ENCODE results near the gene ASH1L. TPM values are rescaled to one million over a fixed set of nuclear protein-coding genes. Genes with fewer than 3 reads are reported as not detected.
A peak's percentile ranks its signal among the peaks of the same experiment; 100 is the strongest.

ASH1L gene
- total and polyA plus RNA-seq, 9 of the 15 experiments (the other 6 are each of a cell fraction or from before 2014, with no cell fraction given) = 2.0 to 23.3 (median 14.6) TPM

- TF ChIP-seq ZNF699 (CRISPR knock-in tag; IDR thresholded peaks at IDR 0.05; ENCODE audit: insufficient replicate concordance) (no peak), DMBX1 (CRISPR knock-in tag; IDR thresholded peaks at IDR 0.05; ENCODE audit: borderline replicate concordance) (no peak), CHD1 (IDR thresholded peaks at IDR 0.05; ENCODE audit: low read length) (no peak), ZNF174 (CRISPR knock-in tag; IDR thresholded peaks at IDR 0.05) (no peak), SETDB1 (IDR thresholded peaks at IDR 0.05; ENCODE audit: low read length) (no peak), HSF4 (CRISPR knock-in tag; IDR thresholded peaks at IDR 0.05; ENCODE audit: borderline replicate concordance) (no peak), FOXM1 (IDR thresholded peaks at IDR 0.05; ENCODE audit: low read depth) (no peak), FOXM1 (CRISPR knock-in tag; IDR thresholded peaks at IDR 0.05; ENCODE audit: low read depth) (no peak; the same call in 1 of the 2 replicates), MNT (conservative IDR thresholded peaks at IDR 0.05) (peak; percentile 97 to 99), TARDBP (IDR thresholded peaks at IDR 0.05) (peak; percentile 71; the same call in 1 of the 2 replicates), GATAD2B (IDR thresholded peaks at IDR 0.05; ENCODE audit: borderline replicate concordance) (no peak), RFX5 (IDR thresholded peaks at IDR 0.05; ENCODE audit: low read depth, low read length) (no peak), ZNF407 (IDR thresholded peaks at IDR 0.05; ENCODE audit: low read depth) (no peak), CEBPB (tag; IDR thresholded peaks at IDR 0.05) (no peak), ZNF12 (CRISPR knock-in tag; IDR thresholded peaks at IDR 0.05) (no peak)
- TF ChIP-seq, protein P1, sequence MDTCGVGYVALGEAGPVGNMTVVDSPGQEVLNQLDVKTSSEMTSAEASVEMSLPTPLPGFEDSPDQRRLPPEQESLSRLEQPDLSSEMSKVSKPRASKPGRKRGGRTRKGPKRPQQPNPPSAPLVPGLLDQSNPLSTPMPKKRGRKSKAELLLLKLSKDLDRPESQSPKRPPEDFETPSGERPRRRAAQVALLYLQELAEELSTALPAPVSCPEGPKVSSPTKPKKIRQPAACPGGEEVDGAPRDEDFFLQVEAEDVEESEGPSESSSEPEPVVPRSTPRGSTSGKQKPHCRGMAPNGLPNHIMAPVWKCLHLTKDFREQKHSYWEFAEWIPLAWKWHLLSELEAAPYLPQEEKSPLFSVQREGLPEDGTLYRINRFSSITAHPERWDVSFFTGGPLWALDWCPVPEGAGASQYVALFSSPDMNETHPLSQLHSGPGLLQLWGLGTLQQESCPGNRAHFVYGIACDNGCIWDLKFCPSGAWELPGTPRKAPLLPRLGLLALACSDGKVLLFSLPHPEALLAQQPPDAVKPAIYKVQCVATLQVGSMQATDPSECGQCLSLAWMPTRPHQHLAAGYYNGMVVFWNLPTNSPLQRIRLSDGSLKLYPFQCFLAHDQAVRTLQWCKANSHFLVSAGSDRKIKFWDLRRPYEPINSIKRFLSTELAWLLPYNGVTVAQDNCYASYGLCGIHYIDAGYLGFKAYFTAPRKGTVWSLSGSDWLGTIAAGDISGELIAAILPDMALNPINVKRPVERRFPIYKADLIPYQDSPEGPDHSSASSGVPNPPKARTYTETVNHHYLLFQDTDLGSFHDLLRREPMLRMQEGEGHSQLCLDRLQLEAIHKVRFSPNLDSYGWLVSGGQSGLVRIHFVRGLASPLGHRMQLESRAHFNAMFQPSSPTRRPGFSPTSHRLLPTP (IDR thresholded peaks at IDR 0.05; ENCODE audit: borderline replicate concordance, extremely low read depth, insufficient read length) = no peak
These were observed 47.1 kb upstream of the ASH1L start, which contains the start of gene MSTO1 (continued) for GRCh38 chr1:155609515-155610256.
